CD4-positive, alpha-beta T cell treated with Interleukin-17A for 1 hour (primary cell): ENCODE results near the gene GLI1.

ENCODE experiments used
- DNase-seq: peaks from one replicate; pipeline ENCODE4 v3.0.0-alpha.2; 2020

GLI1 gene

DNA sequence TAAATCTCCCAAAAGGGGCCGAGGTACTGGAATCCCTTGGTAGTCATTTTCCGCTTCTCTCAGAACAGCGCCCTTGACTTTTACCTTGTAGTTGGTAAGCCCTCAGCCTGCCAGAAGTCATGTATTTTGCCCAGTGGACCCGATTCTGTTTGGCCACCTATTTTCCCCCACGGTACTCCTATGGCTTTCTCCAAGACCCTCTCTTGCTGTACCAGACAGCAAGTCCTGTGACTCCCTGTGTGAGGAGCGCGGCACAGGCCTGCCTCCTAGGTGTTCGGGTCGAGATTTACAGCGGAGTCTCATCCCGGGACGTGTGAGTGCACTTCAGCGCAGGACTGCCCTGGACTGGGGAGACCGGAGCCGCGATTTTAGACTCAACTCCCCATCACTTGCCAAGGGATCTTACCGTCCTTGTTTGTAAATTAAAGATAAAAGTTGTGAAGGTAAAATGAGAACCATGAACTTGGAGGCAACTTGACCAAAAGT, 62.0 kb downstream of the GLI1 start:
- DNase-seq = no peak
